ENCODE results near the gene GNAO1.

The GNAO1 gene

DNA sequence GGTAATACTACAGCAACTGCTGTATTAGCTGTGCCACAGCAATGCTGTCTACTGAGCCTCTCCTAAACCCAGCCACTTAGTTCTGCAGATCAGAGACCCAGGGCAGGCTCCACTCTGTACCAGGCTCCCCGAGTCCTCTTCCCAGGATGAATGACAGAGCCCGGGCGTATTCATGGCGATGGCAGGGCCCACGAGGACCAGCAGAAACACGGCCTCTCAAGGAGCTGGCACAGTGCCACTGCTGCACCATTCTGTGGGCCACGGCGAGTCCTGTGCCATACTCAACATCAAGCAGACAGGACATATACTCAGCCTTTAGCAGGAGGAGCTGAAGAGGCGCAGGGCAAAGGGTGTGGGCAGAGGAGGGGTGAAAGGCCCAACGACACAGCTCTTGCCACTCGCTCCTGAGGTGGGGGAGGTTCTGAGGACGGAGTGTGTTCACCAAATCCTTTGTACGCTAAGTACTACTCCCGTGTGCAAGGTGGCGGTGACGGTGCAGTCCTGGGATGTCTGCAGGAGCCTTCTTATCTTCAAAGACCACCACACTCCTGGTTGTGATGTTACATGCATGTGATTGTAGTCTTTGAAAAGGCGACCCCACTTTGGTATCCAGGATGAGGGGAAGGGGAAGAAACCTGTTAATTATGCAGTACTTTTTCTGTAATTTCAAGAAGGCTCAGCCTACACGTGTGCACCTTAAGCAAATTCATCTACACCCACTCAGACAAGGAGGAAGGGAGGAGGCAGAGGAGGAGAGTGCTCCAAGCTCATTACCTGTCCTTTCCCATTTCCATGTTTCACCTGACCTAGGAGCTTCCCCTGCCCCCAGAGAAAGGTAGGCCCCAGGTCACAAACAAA, 136.0 kb downstream of the GNAO1 start:
- H3K27me3 ChIP-seq (ENCODE audit: control insufficient read depth, insufficient read depth, low read length): no peaks in the 10 kb centered on the region
- no peaks in the 10 kb centered on the region for H3K36me3 ChIP-seq (ENCODE audit: control insufficient read depth, insufficient read depth, low read length)
- H3K9ac ChIP-seq (ENCODE audit: low read length): no peak overlapping the region
- no peaks in the 10 kb centered on the region for H3K9me3 ChIP-seq (ENCODE audit: control insufficient read depth, low read length)
- no peaks in the 10 kb centered on the region for H3K4me1 ChIP-seq (ENCODE audit: control insufficient read depth, insufficient read depth, low read length)
- H3K4me3 ChIP-seq (ENCODE audit: low read length): no peak overlapping the region

- Histone ChIP-seq H3K4me1 (ENCODE audit: control insufficient read depth, insufficient read depth, low read length) (no peaks in the 10 kb centered on the region), H3K27me3 (ENCODE audit: control insufficient read depth, insufficient read depth, low read length) (no peaks in the 10 kb centered on the region), H3K9me3 (ENCODE audit: control insufficient read depth, low read length) (no peaks in the 10 kb centered on the region), H3K9ac (ENCODE audit: low read length) (no peak overlapping the region), H3K36me3 (ENCODE audit: control insufficient read depth, insufficient read depth, low read length) (no peaks in the 10 kb centered on the region), H3K4me3 (ENCODE audit: low read length) (no peak overlapping the region)
These were observed 136.6 kb downstream of the GNAO1 start for GRCh38 chr16:56327929-56328258.

- no peaks in the 10 kb centered on the region for H3K27me3 ChIP-seq (ENCODE audit: control insufficient read depth, insufficient read depth, low read length)
- H3K9me3 ChIP-seq (ENCODE audit: control insufficient read depth, low read length): no peaks in the 10 kb centered on the region
- no peaks in the 10 kb centered on the region for H3K36me3 ChIP-seq (ENCODE audit: control insufficient read depth, insufficient read depth, low read length)
- H3K4me3 ChIP-seq (ENCODE audit: low read length): no peak overlapping the region
- no peak overlapping the region for H3K9ac ChIP-seq (ENCODE audit: low read length)
- H3K4me1 ChIP-seq (ENCODE audit: control insufficient read depth, insufficient read depth, low read length): no peaks in the 10 kb centered on the region
These were observed 137.2 kb downstream of the GNAO1 start for GRCh38 chr16:56328276-56329022.

DNA sequence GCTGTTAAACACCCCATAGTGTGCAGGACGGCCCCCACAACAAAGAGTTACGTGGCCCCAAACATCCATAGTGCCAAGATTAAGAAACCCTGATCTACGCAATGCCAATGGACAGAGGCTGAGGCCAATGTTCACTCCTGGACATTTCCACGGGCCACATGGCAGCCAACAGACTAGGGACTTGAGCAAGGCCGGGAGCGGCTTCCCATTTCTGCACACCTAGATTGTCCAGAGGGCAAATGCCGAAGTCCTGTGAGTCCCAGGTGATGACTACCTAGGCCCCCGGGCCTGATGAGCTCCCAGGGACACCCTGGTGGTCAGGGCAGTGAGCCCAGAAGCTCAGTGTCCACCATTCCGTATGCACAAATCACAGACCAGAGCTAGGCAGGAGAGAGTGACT, 138.6 kb downstream of the GNAO1 start:
- H3K4me3 ChIP-seq (ENCODE audit: low read length): no peak overlapping the region
- no peaks in the 10 kb centered on the region for H3K36me3 ChIP-seq (ENCODE audit: control insufficient read depth, insufficient read depth, low read length)
- H3K4me1 ChIP-seq (ENCODE audit: control insufficient read depth, insufficient read depth, low read length): no peaks in the 10 kb centered on the region
- H3K27me3 ChIP-seq (ENCODE audit: control insufficient read depth, insufficient read depth, low read length): no peaks in the 10 kb centered on the region
- H3K9ac ChIP-seq (ENCODE audit: low read length): no peak overlapping the region
- no peaks in the 10 kb centered on the region for H3K9me3 ChIP-seq (ENCODE audit: control insufficient read depth, low read length)

GRCh38 chr16:56330476-56330875, 139.2 kb downstream of the GNAO1 start:
- Histone ChIP-seq H3K36me3 (ENCODE audit: control insufficient read depth, insufficient read depth, low read length) (no peaks in the 10 kb centered on the region), H3K27me3 (ENCODE audit: control insufficient read depth, insufficient read depth, low read length) (no peaks in the 10 kb centered on the region), H3K9ac (ENCODE audit: low read length) (no peak overlapping the region), H3K4me1 (ENCODE audit: control insufficient read depth, insufficient read depth, low read length) (no peaks in the 10 kb centered on the region), H3K9me3 (ENCODE audit: control insufficient read depth, low read length) (no peaks in the 10 kb centered on the region), H3K4me3 (ENCODE audit: low read length) (no peak overlapping the region)

DNA sequence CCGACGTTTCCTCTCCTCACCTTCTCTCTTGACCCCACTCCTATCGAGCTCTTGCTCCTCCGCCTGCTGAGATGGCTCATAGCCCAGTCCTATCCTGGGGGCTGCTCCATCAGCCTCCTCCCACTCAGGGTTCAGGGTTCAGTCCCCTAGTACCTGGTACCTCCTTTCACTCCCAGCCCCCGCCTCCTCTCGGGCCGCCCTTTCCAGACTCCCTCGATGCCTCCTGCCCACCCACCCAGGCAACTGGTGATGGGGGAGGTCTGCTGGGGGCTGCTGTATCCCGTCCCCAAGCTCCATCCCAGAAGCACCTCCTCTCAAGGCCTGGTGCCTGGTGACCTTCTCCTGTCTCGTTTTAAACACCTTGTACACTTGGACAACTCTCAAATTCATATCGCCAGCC, 140.1 kb downstream of the GNAO1 start:
- no peaks in the 10 kb centered on the region for H3K36me3 ChIP-seq (ENCODE audit: control insufficient read depth, insufficient read depth, low read length)
- no peak overlapping the region for H3K4me3 ChIP-seq (ENCODE audit: low read length)
- H3K9me3 ChIP-seq (ENCODE audit: control insufficient read depth, low read length): no peaks in the 10 kb centered on the region
- no peaks in the 10 kb centered on the region for H3K27me3 ChIP-seq (ENCODE audit: control insufficient read depth, insufficient read depth, low read length)
- no peak overlapping the region for H3K9ac ChIP-seq (ENCODE audit: low read length)
- H3K4me1 ChIP-seq (ENCODE audit: control insufficient read depth, insufficient read depth, low read length): no peaks in the 10 kb centered on the region

DNA sequence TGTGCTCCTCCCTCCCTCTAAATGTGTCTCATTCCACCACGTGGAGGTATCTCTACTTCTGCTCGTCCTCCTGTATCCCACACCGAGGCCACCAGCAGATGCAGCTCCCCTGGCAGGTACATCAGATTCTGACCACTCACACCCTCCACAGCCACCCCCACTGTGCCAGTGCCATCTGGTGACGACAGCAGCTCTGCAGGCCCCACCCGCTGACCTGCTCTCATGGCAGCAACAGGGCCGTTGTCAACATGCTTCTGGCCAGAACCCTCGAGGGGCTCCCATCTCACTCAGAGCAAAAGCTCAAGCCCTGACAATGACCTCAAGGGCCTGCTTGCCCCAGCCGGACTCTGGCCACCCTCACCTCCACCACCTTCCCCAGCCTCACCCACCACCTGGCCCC, 140.6 kb downstream of the GNAO1 start:
- no peaks in the 10 kb centered on the region for H3K4me1 ChIP-seq (ENCODE audit: control insufficient read depth, insufficient read depth, low read length)
- H3K9me3 ChIP-seq (ENCODE audit: control insufficient read depth, low read length): no peaks in the 10 kb centered on the region
- H3K9ac ChIP-seq (ENCODE audit: low read length): no peak overlapping the region

GRCh38 chr16:56332464-56333079, 141.3 kb downstream of the GNAO1 start:
- H3K9ac ChIP-seq (ENCODE audit: low read length): no peak overlapping the region
- no peaks in the 10 kb centered on the region for H3K27me3 ChIP-seq (ENCODE audit: control insufficient read depth, insufficient read depth, low read length)
- no peaks in the 10 kb centered on the region for H3K36me3 ChIP-seq (ENCODE audit: control insufficient read depth, insufficient read depth, low read length)
- no peaks in the 10 kb centered on the region for H3K4me1 ChIP-seq (ENCODE audit: control insufficient read depth, insufficient read depth, low read length)
- H3K9me3 ChIP-seq (ENCODE audit: control insufficient read depth, low read length): no peaks in the 10 kb centered on the region
- no peak overlapping the region for H3K4me3 ChIP-seq (ENCODE audit: low read length)

More for the DNA sequence above, 140.6 kb downstream of the GNAO1 start:
- Histone ChIP-seq H3K4me3 (ENCODE audit: low read length) (no peak overlapping the region), H3K27me3 (ENCODE audit: control insufficient read depth, insufficient read depth, low read length) (no peaks in the 10 kb centered on the region), H3K36me3 (ENCODE audit: control insufficient read depth, insufficient read depth, low read length) (no peaks in the 10 kb centered on the region)

- Histone ChIP-seq H3K4me3 (ENCODE audit: low read length) (no peak overlapping the region), H3K9me3 (ENCODE audit: control insufficient read depth, low read length) (no peaks in the 10 kb centered on the region), H3K36me3 (ENCODE audit: control insufficient read depth, insufficient read depth, low read length) (no peaks in the 10 kb centered on the region), H3K9ac (ENCODE audit: low read length) (no peak overlapping the region), H3K27me3 (ENCODE audit: control insufficient read depth, insufficient read depth, low read length) (no peaks in the 10 kb centered on the region), H3K4me1 (ENCODE audit: control insufficient read depth, insufficient read depth, low read length) (no peaks in the 10 kb centered on the region)
These were observed 143.5 kb downstream of the GNAO1 start for GRCh38 chr16:56334761-56335160.

- Histone ChIP-seq H3K36me3 (ENCODE audit: control insufficient read depth, insufficient read depth, low read length) (no peaks in the 10 kb centered on the region), H3K27me3 (ENCODE audit: control insufficient read depth, insufficient read depth, low read length) (no peaks in the 10 kb centered on the region), H3K4me3 (ENCODE audit: low read length) (no peak overlapping the region), H3K4me1 (ENCODE audit: control insufficient read depth, insufficient read depth, low read length) (no peaks in the 10 kb centered on the region), H3K9ac (ENCODE audit: low read length) (no peak overlapping the region), H3K9me3 (ENCODE audit: control insufficient read depth, low read length) (no peaks in the 10 kb centered on the region)
These were observed 144.9 kb downstream of the GNAO1 start for GRCh38 chr16:56336071-56336688.

DNA sequence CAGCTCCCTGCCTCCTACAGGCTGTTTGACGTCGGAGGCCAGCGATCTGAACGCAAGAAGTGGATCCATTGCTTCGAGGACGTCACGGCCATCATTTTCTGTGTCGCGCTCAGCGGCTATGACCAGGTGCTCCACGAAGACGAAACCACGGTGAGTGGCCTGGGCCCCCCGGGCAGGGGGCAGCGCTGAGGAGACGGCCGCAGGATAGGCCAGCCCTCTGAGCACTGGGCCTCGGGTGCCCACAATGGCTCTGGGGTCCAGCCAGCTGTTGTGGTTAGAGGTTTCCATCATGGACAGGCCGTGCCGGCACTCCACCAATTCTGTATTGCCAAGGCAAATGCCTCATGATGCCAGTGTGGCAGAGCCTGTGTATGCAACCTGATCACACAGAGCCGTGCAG, 145.4 kb downstream of the GNAO1 start:
- H3K9ac ChIP-seq (ENCODE audit: low read length): no peak overlapping the region
- no peak overlapping the region for H3K4me3 ChIP-seq (ENCODE audit: low read length)
- H3K9me3 ChIP-seq (ENCODE audit: control insufficient read depth, low read length): no peaks in the 10 kb centered on the region
- H3K36me3 ChIP-seq (ENCODE audit: control insufficient read depth, insufficient read depth, low read length): no peaks in the 10 kb centered on the region
- no peaks in the 10 kb centered on the region for H3K27me3 ChIP-seq (ENCODE audit: control insufficient read depth, insufficient read depth, low read length)
- H3K4me1 ChIP-seq (ENCODE audit: control insufficient read depth, insufficient read depth, low read length): no peaks in the 10 kb centered on the region
